Hepatocyte (in vitro differentiated cells): ENCODE data around the gene POU4F1. TPM values are rescaled to one million over a fixed set of nuclear protein-coding genes. Genes with fewer than 3 reads are reported as not detected.

Source experiments
- DNase-seq: peaks from one replicate; pipeline ENCODE4 v3.0.0-alpha.2; 2016; ENCODE audit warnings: low spot score
- H2AFZ ChIP-seq: fragments of 200-600 bp; sonication (generic); 2 replicates; pipeline ENCODE4 v1.6.0; 2016; ENCODE audit warnings: antibody characterized with exemption, mild to moderate bottlenecking
- H3K27ac ChIP-seq: fragments of 200-600 bp; sonication (generic); 2 replicates; pipeline ENCODE4 v1.5.1; 2016; ENCODE audit warnings: mild to moderate bottlenecking
- H3K27me3 ChIP-seq: fragments of 200-600 bp; sonication (generic); 2 replicates; pipeline ENCODE4 v1.6.1; 2016
- H3K36me3 ChIP-seq: fragments of 200-600 bp; sonication (generic); replicated peaks from 2 replicates; pipeline ENCODE4 v1.5.1; 2016; ENCODE audit warnings: low read depth; ENCODE audit not compliant: insufficient read depth
- H3K4me1 ChIP-seq: fragments of 200-600 bp; sonication (generic); 2 replicates; pipeline ENCODE4 v1.5.1; 2016; ENCODE audit warnings: mild to moderate bottlenecking, moderate library complexity; ENCODE audit not compliant: insufficient read depth
- H3K4me2 ChIP-seq: fragments of 200-600 bp; sonication (generic); 2 replicates; pipeline ENCODE4 v1.6.0; 2016
- H3K4me3 ChIP-seq: fragments of 200-600 bp; sonication (generic); 2 replicates; pipeline ENCODE4 v1.5.1; 2016; ENCODE audit warnings: mild to moderate bottlenecking
- H3K79me2 ChIP-seq: fragments of 200-600 bp; sonication (generic); 2 replicates; pipeline ENCODE4 v1.6.0; 2017; ENCODE audit warnings: mild to moderate bottlenecking
- H3K9me2 ChIP-seq: fragments of 200-600 bp; sonication (generic); replicated peaks from 2 replicates; pipeline ENCODE4 v1.6.0; 2017; ENCODE audit warnings: mild to moderate bottlenecking; ENCODE audit not compliant: insufficient read depth
- H3K9me3 ChIP-seq: fragments of 200-600 bp; sonication (generic); 2 replicates; pipeline ENCODE4 v1.5.1; 2016; ENCODE audit warnings: low read depth, mild to moderate bottlenecking
- H4K20me1 ChIP-seq: fragments of 200-600 bp; sonication (generic); 2 replicates; pipeline ENCODE4 v1.6.0; 2016; ENCODE audit warnings: mild to moderate bottlenecking; ENCODE audit not compliant: insufficient read depth, poor library complexity, severe bottlenecking
- CTCF ChIP-seq: fragments of 200-600 bp; sonication (generic); IDR thresholded peaks from 2 replicates; pipeline ENCODE4 v1.5.1; 2016; ENCODE audit warnings: antibody characterized with exemption, mild to moderate bottlenecking; ENCODE audit not compliant: poor library complexity
- EZH2 ChIP-seq: fragments of 200-600 bp; sonication (generic); IDR thresholded peaks from 2 replicates; pipeline ENCODE4 v1.6.1; 2016; ENCODE audit warnings: antibody characterized with exemption, mild to moderate bottlenecking, borderline replicate concordance
- EZH2phosphoT487 ChIP-seq: fragments of 200-600 bp; sonication (generic); IDR thresholded peaks from one replicate; pipeline ENCODE4 v1.6.1; 2018; ENCODE audit warnings: antibody characterized with exemption, mild to moderate bottlenecking, low read depth, moderate library complexity; ENCODE audit not compliant: unreplicated experiment, severe bottlenecking
- WGBS: methylation state at CpG from one replicate; pipeline ENCODE4 v1.1.6; 2016; ENCODE audit warnings: low lambda C conversion rate; ENCODE audit errors: missing lambda C conversion rate; 5-methylcytosine and 5-hydroxymethylcytosine counted together
- polyA plus RNA-seq: library from polyadenylated mRNA; unstranded; fragments of >200 nt; fragmentation: Nextera tagmentation; extraction: Ambion mirVana; gene quantifications from 2 replicates; pipeline ENCODE4 v1.2.1, GENCODE V29; 2016
- total RNA-seq: library from RNA; depleted of rRNA; stranded (reverse); fragments of >200 nt; gene quantifications from 2 replicates; pipeline ENCODE4 v1.2.3, GENCODE V29; 2014

POU4F1 gene
- total and polyA plus RNA-seq, 2 experiments from 2014 or later, result 0.16 to 0.17 TPM

GRCh38 chr13:78623132-78623531, 19.8 kb upstream of the POU4F1 start:
- TF ChIP-seq EZH2, result no peak
- no peak for TF ChIP-seq EZH2phosphoT487
- no peak for TF ChIP-seq CTCF
- Histone ChIP-seq H3K4me3 (no peak overlapping the region), H2AFZ (no peak overlapping the region), H3K9me3 (no peaks in the 10 kb centered on the region), H3K4me1 (no peaks in the 10 kb centered on the region), H3K27ac (no peak overlapping the region), H3K79me2 (peaks cover 2% of the 10 kb centered on the region), H3K36me3 (no peaks in the 10 kb centered on the region), H3K9me2 (no peaks in the 10 kb centered on the region), H4K20me1 (no peaks in the 10 kb centered on the region), H3K27me3 (no peaks in the 10 kb centered on the region), H3K4me2 (no peak overlapping the region)
- 94% methylated on average over 3 of the region's 3 CpGs for WGBS
- DNase-seq, result no peak

- TF ChIP-seq CTCF (no peak), EZH2 (no peak), EZH2phosphoT487 (no peak)
- H2AFZ ChIP-seq, result no peak overlapping the region
- H3K79me2 ChIP-seq, result peaks cover 2% of the 10 kb centered on the region
- WGBS, result 86% methylated on average over 2 of the region's 2 CpGs
- no peaks in the 10 kb centered on the region for H3K9me3 ChIP-seq
- no peaks in the 10 kb centered on the region for H3K9me2 ChIP-seq
- no peaks in the 10 kb centered on the region for H4K20me1 ChIP-seq
- no peaks in the 10 kb centered on the region for H3K27me3 ChIP-seq
- H3K4me1 ChIP-seq, result no peaks in the 10 kb centered on the region
- H3K4me2 ChIP-seq, result no peak overlapping the region
- no peak for DNase-seq
- no peaks in the 10 kb centered on the region for H3K36me3 ChIP-seq
- H3K27ac ChIP-seq, result no peak overlapping the region
- no peak overlapping the region for H3K4me3 ChIP-seq
Observed at GRCh38 chr13:78620936-78621470, 17.7 kb upstream of the POU4F1 start.

GRCh38 chr13:78618411-78618810, 15.1 kb upstream of the POU4F1 start:
- Histone ChIP-seq H3K9me3 (no peaks in the 10 kb centered on the region), H3K36me3 (no peaks in the 10 kb centered on the region), H3K9me2 (no peaks in the 10 kb centered on the region), H3K4me2 (no peak overlapping the region), H3K27me3 (peaks cover under 1% of the 10 kb centered on the region), H4K20me1 (no peaks in the 10 kb centered on the region), H3K4me1 (no peaks in the 10 kb centered on the region), H3K27ac (no peak overlapping the region), H3K79me2 (peaks cover 2% of the 10 kb centered on the region), H2AFZ (no peak overlapping the region), H3K4me3 (no peak overlapping the region)
- 71% methylated on average over 1 of the region's 1 CpG for WGBS
- TF ChIP-seq CTCF (no peak), EZH2 (no peak), EZH2phosphoT487 (no peak)
- DNase-seq, result no peak

GRCh38 chr13:78611040-78611439, 7.7 kb upstream of the POU4F1 start:
- Histone ChIP-seq H3K4me3 (no peak overlapping the region), H3K36me3 (no peaks in the 10 kb centered on the region), H2AFZ (no peak overlapping the region), H3K27ac (no peak overlapping the region), H3K9me3 (no peaks in the 10 kb centered on the region), H4K20me1 (no peaks in the 10 kb centered on the region), H3K9me2 (no peaks in the 10 kb centered on the region), H3K4me1 (peaks cover 12% of the 10 kb centered on the region), H3K4me2 (no peak overlapping the region), H3K27me3 (peaks cover 70% of the 10 kb centered on the region), H3K79me2 (peaks cover 2% of the 10 kb centered on the region)
- 74% methylated on average over 3 of the region's 3 CpGs for WGBS
- DNase-seq, result no peak
- no peak for TF ChIP-seq EZH2phosphoT487
- no peak for TF ChIP-seq CTCF
- no peak for TF ChIP-seq EZH2
